Measurements from ENCODE around the gene CXCR1. TPM values are rescaled to one million over a fixed set of nuclear protein-coding genes. Genes with fewer than 3 reads are reported as not detected.
A peak's percentile ranks its signal among the peaks of the same experiment; 100 is the strongest.

Gene CXCR1
- total and polyA plus RNA-seq, 3 experiments from 2014 or later: 1.1 TPM; not detected in 2

DNA sequence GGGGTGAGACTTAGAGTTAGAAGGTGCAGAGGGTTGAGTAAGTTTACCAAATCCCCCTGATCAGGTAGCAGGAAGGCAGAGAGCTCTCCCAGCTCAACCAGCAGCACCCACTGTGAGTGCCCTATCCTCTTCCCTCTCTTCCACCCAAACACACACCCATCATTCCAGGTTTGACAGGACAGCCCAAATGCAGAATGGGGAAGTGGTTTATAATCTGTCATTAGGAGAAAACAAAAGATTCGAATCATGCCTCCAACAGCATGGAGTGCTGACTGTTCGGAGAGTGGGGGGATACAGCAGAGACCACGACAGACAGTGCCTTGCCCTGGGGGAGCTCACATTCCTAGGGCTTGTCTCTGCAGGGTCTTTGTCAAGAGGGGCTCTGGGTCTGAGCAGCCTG is 29.2 kb downstream of the CXCR1 start:
- DNase-seq: no peak
- Histone ChIP-seq H3K27me3 (ENCODE audit: insufficient read depth, low read length, poor library complexity, severe bottlenecking) (peaks cover 4% of the 10 kb centered on the region), H3K4me3 (ENCODE audit: low read length) (no peak overlapping the region), H3K4me1 (ENCODE audit: insufficient read depth, low read length) (no peaks in the 10 kb centered on the region), H3K9me3 (ENCODE audit: low read length) (no peaks in the 10 kb centered on the region), H3K27ac (ENCODE audit: low read depth, low read length) (no peak overlapping the region), H3K36me3 (ENCODE audit: insufficient read depth, low read length) (no peaks in the 10 kb centered on the region)
- CTCF ChIA-PET: no interaction called here
- Mint-ChIP-seq H3K27ac (no peak overlapping the region), H3K4me1 (no peaks in the 10 kb centered on the region), H3K36me3 (no peaks in the 10 kb centered on the region), H3K4me3 (no peak overlapping the region), H3K27me3 (peaks cover 36 to 78% of the 10 kb centered on the region in 2 donors), H3K9me3 (no peaks in the 10 kb centered on the region)
- POLR2A ChIA-PET: no interaction called here

DNA sequence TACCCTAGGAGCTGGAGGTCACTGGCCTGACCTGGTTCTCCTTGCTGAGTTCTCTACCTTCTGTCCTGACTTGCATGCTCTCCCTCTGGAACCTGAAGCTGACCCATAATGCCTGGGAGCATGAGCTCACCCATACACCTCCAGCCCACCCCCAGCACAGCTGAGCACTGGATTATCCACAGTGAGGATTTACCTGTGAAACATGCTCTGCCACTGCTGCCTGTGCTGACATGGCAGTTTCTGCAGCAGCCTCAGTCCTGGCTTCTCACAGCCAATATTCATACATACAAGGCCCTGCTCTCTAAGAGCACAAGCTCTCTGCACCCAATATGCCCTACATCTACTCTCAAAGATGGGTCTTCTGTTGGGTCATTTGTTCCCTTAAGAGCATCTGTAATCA is 35.9 kb downstream of the CXCR1 start:
- H3K27me3 Mint-ChIP-seq: peaks cover 22 to 65% of the 10 kb centered on the region in 2 donors
- CTCF ChIA-PET: no interaction called here
- POLR2A ChIA-PET: no interaction called here
- Histone ChIP-seq H3K27me3 (ENCODE audit: insufficient read depth, low read length, poor library complexity, severe bottlenecking) (no peaks in the 10 kb centered on the region), H3K9me3 (ENCODE audit: low read length) (no peaks in the 10 kb centered on the region), H3K4me3 (ENCODE audit: low read length) (no peak overlapping the region), H3K36me3 (ENCODE audit: insufficient read depth, low read length) (no peaks in the 10 kb centered on the region), H3K27ac (ENCODE audit: low read depth, low read length) (no peak overlapping the region), H3K4me1 (ENCODE audit: insufficient read depth, low read length) (no peaks in the 10 kb centered on the region)
- no peaks in the 10 kb centered on the region for H3K9me3 Mint-ChIP-seq
- H3K4me3 Mint-ChIP-seq: no peak overlapping the region
- no peak for DNase-seq
- H3K27ac Mint-ChIP-seq: peak overlapping the region in 3 of 8 donors; percentile 1 to 63 (median 41)
- no peaks in the 10 kb centered on the region for H3K36me3 Mint-ChIP-seq
- peaks cover 0 to 4% (median 2%) of the 10 kb centered on the region in 3 donors for H3K4me1 Mint-ChIP-seq

- CTCF ChIA-PET: no interaction called here
- H3K27me3 Mint-ChIP-seq: peaks cover 22 to 65% of the 10 kb centered on the region in 2 donors
- Histone ChIP-seq H3K27me3 (ENCODE audit: insufficient read depth, low read length, poor library complexity, severe bottlenecking) (no peaks in the 10 kb centered on the region), H3K36me3 (ENCODE audit: insufficient read depth, low read length) (no peaks in the 10 kb centered on the region), H3K4me3 (ENCODE audit: low read length) (no peak overlapping the region), H3K9me3 (ENCODE audit: low read length) (no peaks in the 10 kb centered on the region), H3K4me1 (ENCODE audit: insufficient read depth, low read length) (no peaks in the 10 kb centered on the region), H3K27ac (ENCODE audit: low read depth, low read length) (no peak overlapping the region)
- H3K27ac Mint-ChIP-seq: peak overlapping the region in 2 of 8 donors; percentile 24 to 63
- POLR2A ChIA-PET: no interaction called here
- peaks cover 3 to 8% (median 5%) of the 10 kb centered on the region in 3 donors for H3K4me1 Mint-ChIP-seq
- H3K36me3 Mint-ChIP-seq: no peaks in the 10 kb centered on the region
- no peak for DNase-seq
- no peak overlapping the region for H3K4me3 Mint-ChIP-seq
- no peaks in the 10 kb centered on the region for H3K9me3 Mint-ChIP-seq
These were observed 36.4 kb downstream of the CXCR1 start for GRCh38 chr2:218130377-218130776.

GRCh38 chr2:218129458-218130135 is 37.2 kb downstream of the CXCR1 start:
- H3K4me1 ChIP-seq (ENCODE audit: insufficient read depth, low read length): no peaks in the 10 kb centered on the region
- Mint-ChIP-seq H3K36me3 (no peaks in the 10 kb centered on the region), H3K27ac (peak overlapping the region in 2 of 8 donors; percentile 25 to 52), H3K27me3 (peaks cover 24 to 63% of the 10 kb centered on the region in 2 donors), H3K4me1 (peaks cover 3 to 10% (median 5%) of the 10 kb centered on the region in 3 donors), H3K4me3 (peak overlapping the region in 1 of 7 donors; percentile 46), H3K9me3 (peaks cover 0 to 2% (median 0%) of the 10 kb centered on the region in 5 donors)
- CTCF ChIA-PET: no interaction called here
- no peak for DNase-seq
- H3K27me3 ChIP-seq (ENCODE audit: insufficient read depth, low read length, poor library complexity, severe bottlenecking): peaks cover 3% of the 10 kb centered on the region
- no peaks in the 10 kb centered on the region for H3K9me3 ChIP-seq (ENCODE audit: low read length)
- POLR2A ChIA-PET: no interaction called here
- no peak overlapping the region for H3K4me3 ChIP-seq (ENCODE audit: low read length)
- H3K27ac ChIP-seq (ENCODE audit: low read depth, low read length): no peak overlapping the region
- H3K36me3 ChIP-seq (ENCODE audit: insufficient read depth, low read length): no peaks in the 10 kb centered on the region

GRCh38 chr2:218128781-218129457 is 37.8 kb downstream of the CXCR1 start:
- Histone ChIP-seq H3K4me1 (ENCODE audit: insufficient read depth, low read length) (no peaks in the 10 kb centered on the region), H3K36me3 (ENCODE audit: insufficient read depth, low read length) (no peaks in the 10 kb centered on the region), H3K27ac (ENCODE audit: low read depth, low read length) (no peak overlapping the region), H3K4me3 (ENCODE audit: low read length) (no peak overlapping the region), H3K9me3 (ENCODE audit: low read length) (no peaks in the 10 kb centered on the region), H3K27me3 (ENCODE audit: insufficient read depth, low read length, poor library complexity, severe bottlenecking) (peaks cover 3% of the 10 kb centered on the region)
- Mint-ChIP-seq H3K36me3 (no peaks in the 10 kb centered on the region), H3K27me3 (peaks cover 21 to 57% of the 10 kb centered on the region in 2 donors), H3K9me3 (peaks cover 0 to 2% (median 0%) of the 10 kb centered on the region in 5 donors), H3K4me3 (peak overlapping the region in 1 of 7 donors; percentile 46), H3K27ac (peak overlapping the region in 2 of 8 donors; percentile 25 to 52), H3K4me1 (peaks cover 3 to 10% (median 5%) of the 10 kb centered on the region in 3 donors)
- ChIA-PET CTCF (no interaction called here), POLR2A (no interaction called here)
- DNase-seq: no peak

GRCh38 chr2:218127929-218128455 is 38.8 kb downstream of the CXCR1 start:
- H3K36me3 ChIP-seq (ENCODE audit: insufficient read depth, low read length): no peaks in the 10 kb centered on the region
- H3K4me1 ChIP-seq (ENCODE audit: insufficient read depth, low read length): no peaks in the 10 kb centered on the region
- Mint-ChIP-seq H3K27ac (no peak overlapping the region), H3K36me3 (no peaks in the 10 kb centered on the region), H3K27me3 (peaks cover 22 to 53% of the 10 kb centered on the region in 2 donors), H3K4me3 (no peak overlapping the region), H3K4me1 (peaks cover 3 to 10% (median 5%) of the 10 kb centered on the region in 3 donors), H3K9me3 (peaks cover under 1 to 7% (median 4%) of the 10 kb centered on the region in 5 donors)
- no peak overlapping the region for H3K4me3 ChIP-seq (ENCODE audit: low read length)
- no peak overlapping the region for H3K27ac ChIP-seq (ENCODE audit: low read depth, low read length)
- ChIA-PET POLR2A (interaction anchor here (0.5 kb wide), 1 partner anchor 627 kb away, joined by 3 read pairs; no protein-coding TSS in a partner anchor), CTCF (no interaction called here)
- H3K9me3 ChIP-seq (ENCODE audit: low read length): no peaks in the 10 kb centered on the region
- H3K27me3 ChIP-seq (ENCODE audit: insufficient read depth, low read length, poor library complexity, severe bottlenecking): peaks cover 3% of the 10 kb centered on the region
- DNase-seq: no peak

GRCh38 chr2:218125626-218126080 is 41.1 kb downstream of the CXCR1 start, which contains the start of gene CXCR2:
TSS of gene CXCR2 (plus strand) at chr2:218126028. CDS start at chr2:218134802, 8,774 bp downstream.
- CTCF ChIA-PET: no interaction called here
- H3K4me3 Mint-ChIP-seq: peak within 1 kb of the TSS in 2 of 7 donors; percentile 38 to 53

DNA sequence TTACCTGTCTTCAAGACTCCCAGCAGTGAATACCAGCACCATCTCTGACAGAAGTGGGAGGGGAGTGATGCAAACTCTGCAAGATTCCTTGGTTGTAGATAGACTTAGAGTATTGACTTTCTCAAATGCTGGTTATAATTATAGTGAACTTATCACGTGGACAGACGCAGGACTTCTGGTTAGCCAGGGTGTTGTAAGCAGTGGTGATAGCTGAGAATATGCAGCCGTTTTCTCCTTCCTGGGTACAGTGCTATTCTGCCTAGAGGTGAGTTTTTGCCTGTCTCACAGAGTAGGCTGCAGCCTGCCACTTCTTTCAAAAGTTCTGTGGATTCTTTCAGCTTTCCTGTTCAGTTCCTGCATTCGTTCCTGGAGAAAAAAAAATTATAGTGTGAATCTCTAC is 41.7 kb downstream of the CXCR1 start:
- DNase-seq: no peak
- CTCF ChIA-PET: no interaction called here
- Mint-ChIP-seq H3K27me3 (peaks cover 34 to 59% of the 10 kb centered on the region in 2 donors), H3K9me3 (peaks cover 16 to 27% (median 20%) of the 10 kb centered on the region in 5 donors), H3K36me3 (peaks cover 0 to 4% (median 0%) of the 10 kb centered on the region in 3 donors), H3K27ac (no peak overlapping the region), H3K4me1 (peaks cover 3 to 10% (median 4%) of the 10 kb centered on the region in 3 donors), H3K4me3 (no peak overlapping the region)
- no peaks in the 10 kb centered on the region for H3K9me3 ChIP-seq (ENCODE audit: low read length)
- H3K36me3 ChIP-seq (ENCODE audit: insufficient read depth, low read length): no peaks in the 10 kb centered on the region
- peaks cover 3% of the 10 kb centered on the region for H3K27me3 ChIP-seq (ENCODE audit: insufficient read depth, low read length, poor library complexity, severe bottlenecking)
- POLR2A ChIA-PET: no interaction called here
- no peak overlapping the region for H3K27ac ChIP-seq (ENCODE audit: low read depth, low read length)
- H3K4me3 ChIP-seq (ENCODE audit: low read length): no peak overlapping the region
- no peaks in the 10 kb centered on the region for H3K4me1 ChIP-seq (ENCODE audit: insufficient read depth, low read length)

More at GRCh38 chr2:218125626-218126080, 41.1 kb downstream of the CXCR1 start, which contains the start of gene CXCR2:
- H3K27ac Mint-ChIP-seq: peak within 1 kb of the TSS in 1 of 8 donors; percentile 25
- peaks cover 29 to 57% of the 10 kb centered on the region in 2 donors for H3K27me3 Mint-ChIP-seq
- peaks cover 3 to 10% (median 4%) of the 10 kb centered on the region in 3 donors for H3K4me1 Mint-ChIP-seq
- H3K9me3 Mint-ChIP-seq: peaks cover 15 to 25% (median 20%) of the 10 kb centered on the region in 5 donors
- H3K27ac ChIP-seq (ENCODE audit: low read depth, low read length): no peak within 1 kb of the TSS
- DNase-seq: no peak
- H3K36me3 ChIP-seq (ENCODE audit: insufficient read depth, low read length): no peaks in the 10 kb centered on the region
- POLR2A ChIA-PET: no interaction called here
- H3K4me1 ChIP-seq (ENCODE audit: insufficient read depth, low read length): no peaks in the 10 kb centered on the region
- no peaks in the 10 kb centered on the region for H3K36me3 Mint-ChIP-seq
- no peak within 1 kb of the TSS for H3K4me3 ChIP-seq (ENCODE audit: low read length)
- H3K9me3 ChIP-seq (ENCODE audit: low read length): no peaks in the 10 kb centered on the region
- H3K27me3 ChIP-seq (ENCODE audit: insufficient read depth, low read length, poor library complexity, severe bottlenecking): peaks cover 3% of the 10 kb centered on the region
